HG02973 (cell line): ENCODE data around the gene RBPJL.

Experiments used
- ATAC-seq: cut with Tn5 transposase; IDR thresholded peaks from one replicate; pipeline ENCODE4 v1.9.1; 2021; ENCODE audit warnings: moderate library complexity; ENCODE audit not compliant: unreplicated experiment

Gene RBPJL

GRCh38 chr20:45306431-45306982 lies at the start of gene RBPJL:
Gene RBPJL (plus strand): TSS chr20:45306840. CDS start chr20:45306923, 83 bp downstream.
- no peak for ATAC-seq

GRCh38 chr20:45257161-45257560 lies 49.5 kb upstream of the RBPJL start:
- no peak for ATAC-seq

GRCh38 chr20:45257711-45258110 lies 48.9 kb upstream of the RBPJL start:
- ATAC-seq = no peak

- ATAC-seq = no peak
Measured at GRCh38 chr20:45258259-45258658, 48.4 kb upstream of the RBPJL start.

- no peak for ATAC-seq
Measured at GRCh38 chr20:45258664-45259063, 48.0 kb upstream of the RBPJL start.

- no peak for ATAC-seq
Measured at GRCh38 chr20:45263556-45264266, 42.9 kb upstream of the RBPJL start.

GRCh38 chr20:45266977-45267376 lies 39.7 kb upstream of the RBPJL start:
- no peak for ATAC-seq

GRCh38 chr20:45268531-45268930 lies 38.1 kb upstream of the RBPJL start:
- no peak for ATAC-seq

GRCh38 chr20:45269056-45269455 lies 37.6 kb upstream of the RBPJL start:
- ATAC-seq = no peak

GRCh38 chr20:45269754-45270270 lies 36.8 kb upstream of the RBPJL start:
- ATAC-seq = no peak

GRCh38 chr20:45275338-45275737 lies 31.3 kb upstream of the RBPJL start:
- ATAC-seq = no peak

- no peak for ATAC-seq
Measured at GRCh38 chr20:45279992-45280391, 26.6 kb upstream of the RBPJL start.

- ATAC-seq = no peak
Measured at GRCh38 chr20:45282700-45283550, 23.7 kb upstream of the RBPJL start.

GRCh38 chr20:45283551-45284057 lies 23.0 kb upstream of the RBPJL start:
- ATAC-seq = no peak

GRCh38 chr20:45288376-45288775 lies 18.3 kb upstream of the RBPJL start:
- ATAC-seq = no peak

- no peak for ATAC-seq
Measured at GRCh38 chr20:45288860-45289259, 17.8 kb upstream of the RBPJL start.

- ATAC-seq = no peak
Measured at GRCh38 chr20:45289942-45290676, 16.5 kb upstream of the RBPJL start.

GRCh38 chr20:45290677-45291355 lies 15.8 kb upstream of the RBPJL start:
- ATAC-seq = no peak

- no peak for ATAC-seq
Measured at GRCh38 chr20:45291526-45291925, 15.1 kb upstream of the RBPJL start.

GRCh38 chr20:45292343-45292742 lies 14.3 kb upstream of the RBPJL start:
- ATAC-seq = no peak
